ENCODE data around the gene POLA2. TPM values are rescaled to one million over a fixed set of nuclear protein-coding genes. Genes with fewer than 3 reads are reported as not detected.

The POLA2 gene
- total RNA-seq, 1 donor from 2014 or later = 5.2 TPM

DNA sequence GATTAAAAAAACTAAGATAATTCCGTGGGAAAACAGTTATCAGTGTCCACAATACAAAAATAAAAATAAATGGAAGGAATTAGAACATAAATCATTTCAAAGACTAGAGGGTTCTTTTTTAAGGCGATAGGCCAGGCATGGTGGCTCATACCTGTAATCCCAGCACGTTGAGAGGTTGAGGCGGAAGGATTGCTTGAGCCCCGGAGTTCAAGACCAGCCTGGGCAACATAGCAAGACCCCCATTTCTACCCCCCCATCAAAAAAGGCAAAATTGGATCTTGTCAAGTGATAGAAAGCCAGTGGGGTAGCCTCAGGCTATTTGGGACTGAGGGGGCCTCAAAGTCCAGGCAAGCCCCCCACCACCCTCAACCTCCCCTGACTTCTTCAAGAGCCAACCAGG is 20.6 kb upstream of the POLA2 start:
- Mint-ChIP-seq H3K4me1 (ENCODE audit: low read depth, unreplicated experiment) (no peaks in the 10 kb centered on the region), H3K36me3 (ENCODE audit: low read depth, unreplicated experiment) (peaks cover 6% of the 10 kb centered on the region), H3K4me3 (ENCODE audit: unreplicated experiment) (no peak overlapping the region), H3K9me3 (ENCODE audit: unreplicated experiment) (peaks cover 6% of the 10 kb centered on the region), H3K27me3 (ENCODE audit: low read depth, unreplicated experiment) (peaks cover 7% of the 10 kb centered on the region), H3K27ac (ENCODE audit: unreplicated experiment) (no peak overlapping the region)
- Histone ChIP-seq H3K27me3 (ENCODE audit: insufficient read depth, low read length) (peaks cover 5% of the 10 kb centered on the region), H3K4me2 (ENCODE audit: low read length) (no peak overlapping the region), H3K27ac (ENCODE audit: low read depth, low read length) (no peak overlapping the region), H4K20me1 (ENCODE audit: insufficient read depth, low read length) (no peaks in the 10 kb centered on the region), H3K36me3 (ENCODE audit: insufficient read depth, low read length) (no peaks in the 10 kb centered on the region), H3K79me2 (ENCODE audit: insufficient read depth, low read length) (no peaks in the 10 kb centered on the region), H3K4me3 (ENCODE audit: insufficient read depth, low read depth, low read length) (no peak overlapping the region), H3K9me3 (ENCODE audit: insufficient read depth, low read depth, low read length) (peaks cover 6% of the 10 kb centered on the region), H2AFZ (ENCODE audit: low read depth, low read length) (no peak overlapping the region), H3K9ac (ENCODE audit: low read length) (no peak overlapping the region), H3K4me1 (ENCODE audit: insufficient read depth, low read length) (no peaks in the 10 kb centered on the region)
- TF ChIP-seq EZH2 (IDR thresholded peaks at IDR 0.05; ENCODE audit: insufficient read depth, low read length) = no peak
- TF ChIP-seq, protein P1, sequence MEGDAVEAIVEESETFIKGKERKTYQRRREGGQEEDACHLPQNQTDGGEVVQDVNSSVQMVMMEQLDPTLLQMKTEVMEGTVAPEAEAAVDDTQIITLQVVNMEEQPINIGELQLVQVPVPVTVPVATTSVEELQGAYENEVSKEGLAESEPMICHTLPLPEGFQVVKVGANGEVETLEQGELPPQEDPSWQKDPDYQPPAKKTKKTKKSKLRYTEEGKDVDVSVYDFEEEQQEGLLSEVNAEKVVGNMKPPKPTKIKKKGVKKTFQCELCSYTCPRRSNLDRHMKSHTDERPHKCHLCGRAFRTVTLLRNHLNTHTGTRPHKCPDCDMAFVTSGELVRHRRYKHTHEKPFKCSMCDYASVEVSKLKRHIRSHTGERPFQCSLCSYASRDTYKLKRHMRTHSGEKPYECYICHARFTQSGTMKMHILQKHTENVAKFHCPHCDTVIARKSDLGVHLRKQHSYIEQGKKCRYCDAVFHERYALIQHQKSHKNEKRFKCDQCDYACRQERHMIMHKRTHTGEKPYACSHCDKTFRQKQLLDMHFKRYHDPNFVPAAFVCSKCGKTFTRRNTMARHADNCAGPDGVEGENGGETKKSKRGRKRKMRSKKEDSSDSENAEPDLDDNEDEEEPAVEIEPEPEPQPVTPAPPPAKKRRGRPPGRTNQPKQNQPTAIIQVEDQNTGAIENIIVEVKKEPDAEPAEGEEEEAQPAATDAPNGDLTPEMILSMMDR (IDR thresholded peaks at IDR 0.05; ENCODE audit: insufficient read depth, low read depth, low read length) = no peak
- FAIRE-seq (no peak), DNase-seq (ENCODE audit: low read depth) (no peak)

DNA sequence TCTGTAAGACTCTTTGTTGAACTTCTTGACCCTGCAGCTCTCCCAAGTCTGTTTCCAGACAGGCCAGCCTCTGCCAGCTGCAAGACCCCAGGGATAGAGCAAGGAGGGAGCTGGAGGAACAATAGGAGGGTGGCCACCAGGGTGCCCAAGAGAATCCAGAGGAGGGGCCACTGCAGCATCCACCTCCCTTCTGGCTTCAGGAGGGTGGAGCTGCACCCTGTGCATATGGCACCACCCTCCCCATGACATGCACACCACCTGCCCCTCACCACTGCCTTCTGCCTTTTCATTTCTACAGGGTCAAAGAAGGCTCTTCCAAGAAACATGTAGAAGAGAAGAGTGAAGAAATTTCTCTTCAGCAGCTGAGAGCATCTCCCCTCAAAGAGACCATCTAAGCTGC is 20.1 kb upstream of the POLA2 start:
- DNase-seq (ENCODE audit: low read depth) = no peak

DNA sequence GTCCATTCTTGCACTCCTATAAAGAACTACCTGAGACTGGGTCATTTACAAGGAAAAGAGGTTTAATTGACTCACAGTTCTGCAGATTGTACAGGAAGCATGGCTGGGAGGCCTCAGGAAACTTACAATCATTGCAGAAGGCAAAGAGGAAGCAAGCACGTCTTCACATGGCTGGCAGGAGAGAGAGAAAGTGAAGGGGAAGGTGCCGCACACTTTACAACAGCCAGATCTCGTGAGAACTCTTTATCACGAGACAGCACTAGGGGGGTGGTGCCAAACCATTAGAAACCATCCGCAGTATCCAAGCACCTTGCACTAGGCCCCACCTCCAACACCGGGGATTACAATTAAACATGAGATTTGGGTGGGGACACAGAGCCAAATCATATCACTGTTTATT is 19.4 kb upstream of the POLA2 start:
- no peak for FAIRE-seq

More for the DNA sequence above, 20.1 kb upstream of the POLA2 start:
- Histone ChIP-seq H3K4me1 (ENCODE audit: insufficient read depth, low read length) (no peaks in the 10 kb centered on the region), H3K9me3 (ENCODE audit: insufficient read depth, low read depth, low read length) (peaks cover 6% of the 10 kb centered on the region), H3K9ac (ENCODE audit: low read length) (no peak overlapping the region), H2AFZ (ENCODE audit: low read depth, low read length) (no peak overlapping the region), H3K4me2 (ENCODE audit: low read length) (no peak overlapping the region), H3K79me2 (ENCODE audit: insufficient read depth, low read length) (no peaks in the 10 kb centered on the region), H4K20me1 (ENCODE audit: insufficient read depth, low read length) (no peaks in the 10 kb centered on the region), H3K4me3 (ENCODE audit: insufficient read depth, low read depth, low read length) (no peak overlapping the region), H3K36me3 (ENCODE audit: insufficient read depth, low read length) (no peaks in the 10 kb centered on the region), H3K27me3 (ENCODE audit: insufficient read depth, low read length) (peaks cover 5% of the 10 kb centered on the region), H3K27ac (ENCODE audit: low read depth, low read length) (no peak overlapping the region)
- no peaks in the 10 kb centered on the region for H3K4me1 Mint-ChIP-seq (ENCODE audit: low read depth, unreplicated experiment)
- no peak overlapping the region for H3K4me3 Mint-ChIP-seq (ENCODE audit: unreplicated experiment)
- H3K36me3 Mint-ChIP-seq (ENCODE audit: low read depth, unreplicated experiment) = peaks cover 6% of the 10 kb centered on the region
- H3K9me3 Mint-ChIP-seq (ENCODE audit: unreplicated experiment) = peaks cover 6% of the 10 kb centered on the region
- no peak for FAIRE-seq
- no peak for TF ChIP-seq EZH2 (IDR thresholded peaks at IDR 0.05; ENCODE audit: insufficient read depth, low read length)
- TF ChIP-seq, protein P1 (IDR thresholded peaks at IDR 0.05; ENCODE audit: insufficient read depth, low read depth, low read length) = no peak
- no peak overlapping the region for H3K27ac Mint-ChIP-seq (ENCODE audit: unreplicated experiment)
- peaks cover 7% of the 10 kb centered on the region for H3K27me3 Mint-ChIP-seq (ENCODE audit: low read depth, unreplicated experiment)

More for the DNA sequence above, 19.4 kb upstream of the POLA2 start:
- no peaks in the 10 kb centered on the region for H3K36me3 ChIP-seq (ENCODE audit: insufficient read depth, low read length)
- no peak overlapping the region for H3K27ac ChIP-seq (ENCODE audit: low read depth, low read length)
- H3K4me1 ChIP-seq (ENCODE audit: insufficient read depth, low read length) = no peaks in the 10 kb centered on the region
- Mint-ChIP-seq H3K9me3 (ENCODE audit: unreplicated experiment) (peaks cover 6% of the 10 kb centered on the region), H3K27ac (ENCODE audit: unreplicated experiment) (no peak overlapping the region), H3K36me3 (ENCODE audit: low read depth, unreplicated experiment) (peaks cover 6% of the 10 kb centered on the region), H3K4me3 (ENCODE audit: unreplicated experiment) (no peak overlapping the region), H3K27me3 (ENCODE audit: low read depth, unreplicated experiment) (peaks cover 10% of the 10 kb centered on the region), H3K4me1 (ENCODE audit: low read depth, unreplicated experiment) (no peaks in the 10 kb centered on the region)
- TF ChIP-seq, protein P1 (IDR thresholded peaks at IDR 0.05; ENCODE audit: insufficient read depth, low read depth, low read length) = no peak
- no peak for TF ChIP-seq EZH2 (IDR thresholded peaks at IDR 0.05; ENCODE audit: insufficient read depth, low read length)
- no peaks in the 10 kb centered on the region for H4K20me1 ChIP-seq (ENCODE audit: insufficient read depth, low read length)
- no peak overlapping the region for H3K4me2 ChIP-seq (ENCODE audit: low read length)
- H2AFZ ChIP-seq (ENCODE audit: low read depth, low read length) = no peak overlapping the region
- peaks cover 6% of the 10 kb centered on the region for H3K9me3 ChIP-seq (ENCODE audit: insufficient read depth, low read depth, low read length)
- H3K4me3 ChIP-seq (ENCODE audit: insufficient read depth, low read depth, low read length) = no peak overlapping the region
- DNase-seq (ENCODE audit: low read depth) = no peak
- no peaks in the 10 kb centered on the region for H3K79me2 ChIP-seq (ENCODE audit: insufficient read depth, low read length)
- H3K27me3 ChIP-seq (ENCODE audit: insufficient read depth, low read length) = peaks cover 5% of the 10 kb centered on the region
- H3K9ac ChIP-seq (ENCODE audit: low read length) = no peak overlapping the region

Data from astrocyte (in vitro differentiated cells and primary cell).